Glutamatergic neuron (in vitro differentiated cells): ENCODE measurements around the gene EME1. TPM values are rescaled to one million over a fixed set of nuclear protein-coding genes. Genes with fewer than 3 reads are reported as not detected.

Experiments used
- DNase-seq: peaks from one replicate; pipeline ENCODE4 v3.0.0; 2022
- H3K27ac Mint-ChIP-seq: one replicate; pipeline ENCODE4 v1.8.0; 2020; ENCODE audit warnings: mild to moderate bottlenecking, mixed read lengths, inconsistent platforms; ENCODE audit not compliant: unreplicated experiment
- H3K27me3 Mint-ChIP-seq: one replicate; pipeline ENCODE4 v1.8.0; 2020; ENCODE audit warnings: mild to moderate bottlenecking, moderate library complexity, mixed read lengths, inconsistent platforms; ENCODE audit not compliant: unreplicated experiment
- H3K36me3 Mint-ChIP-seq: one replicate; pipeline ENCODE4 v1.8.0; 2020; ENCODE audit warnings: mild to moderate bottlenecking, mixed read lengths, inconsistent platforms; ENCODE audit not compliant: unreplicated experiment
- H3K4me1 Mint-ChIP-seq: one replicate; pipeline ENCODE4 v1.8.0; 2020; ENCODE audit warnings: mild to moderate bottlenecking, low read depth, mixed read lengths, inconsistent platforms; ENCODE audit not compliant: unreplicated experiment
- H3K4me3 Mint-ChIP-seq: one replicate; pipeline ENCODE4 v1.8.0; 2020; ENCODE audit warnings: mild to moderate bottlenecking, mixed read lengths, inconsistent platforms; ENCODE audit not compliant: unreplicated experiment
- H3K9me3 Mint-ChIP-seq: one replicate; pipeline ENCODE4 v1.8.0; 2020; ENCODE audit warnings: mild to moderate bottlenecking, moderate library complexity, mixed read lengths, inconsistent platforms; ENCODE audit not compliant: unreplicated experiment
- CTCF ChIP-seq: fragments of 200-600 bp; sonication (generic); IDR thresholded peaks from one replicate; pipeline ENCODE4 v1.5.0; 2021; ENCODE audit not compliant: partially characterized antibody, unreplicated experiment
- total RNA-seq: library from RNA; stranded (reverse); fragmentation: NEBNext Ultra II Directional; extraction: Animal tissue kit (Norgen Biotek cat#: 25700); gene quantifications from one replicate; pipeline ENCODE4 v1.2.1, GENCODE V29; 2021; ENCODE audit not compliant: unreplicated experiment

EME1 gene
- total RNA-seq, 1 donor from 2014 or later: 4.7 TPM

GRCh38 chr17:50365165-50365564, 7.9 kb upstream of the EME1 start:
- Mint-ChIP-seq H3K36me3 (no peaks in the 10 kb centered on the region), H3K27me3 (peaks cover 3% of the 10 kb centered on the region), H3K27ac (peak overlapping the region; percentile 97), H3K9me3 (peaks cover 9% of the 10 kb centered on the region), H3K4me1 (peaks cover 35% of the 10 kb centered on the region), H3K4me3 (peak overlapping the region; percentile 78)
- no peak for TF ChIP-seq CTCF
- DNase-seq: peak; percentile 56

GRCh38 chr17:50365649-50366393, 7.2 kb upstream of the EME1 start:
- H3K36me3 Mint-ChIP-seq: no peaks in the 10 kb centered on the region
- peaks cover 35% of the 10 kb centered on the region for H3K4me1 Mint-ChIP-seq
- H3K4me3 Mint-ChIP-seq: peak overlapping the region; percentile 78
- TF ChIP-seq CTCF: no peak
- H3K27me3 Mint-ChIP-seq: peaks cover 3% of the 10 kb centered on the region
- H3K27ac Mint-ChIP-seq: peak overlapping the region; percentile 97
- no peak for DNase-seq
- peaks cover 9% of the 10 kb centered on the region for H3K9me3 Mint-ChIP-seq

GRCh38 chr17:50367401-50367800, 5.6 kb upstream of the EME1 start:
- Mint-ChIP-seq H3K4me1 (peaks cover 40% of the 10 kb centered on the region), H3K27ac (no peak overlapping the region), H3K36me3 (no peaks in the 10 kb centered on the region), H3K4me3 (no peak overlapping the region), H3K9me3 (peaks cover 5% of the 10 kb centered on the region), H3K27me3 (peaks cover 3% of the 10 kb centered on the region)
- TF ChIP-seq CTCF: no peak
- DNase-seq: no peak

- H3K4me3 Mint-ChIP-seq: no peak overlapping the region
- peaks cover 5% of the 10 kb centered on the region for H3K27me3 Mint-ChIP-seq
- H3K4me1 Mint-ChIP-seq: peaks cover 25% of the 10 kb centered on the region
- no peaks in the 10 kb centered on the region for H3K36me3 Mint-ChIP-seq
- peaks cover 8% of the 10 kb centered on the region for H3K9me3 Mint-ChIP-seq
- no peak for TF ChIP-seq CTCF
- no peak overlapping the region for H3K27ac Mint-ChIP-seq
- DNase-seq: no peak
These were observed 3.0 kb upstream of the EME1 start for GRCh38 chr17:50370052-50370451.

- H3K36me3 Mint-ChIP-seq: no peaks in the 10 kb centered on the region
- no peak for TF ChIP-seq CTCF
- H3K27ac Mint-ChIP-seq: peak overlapping the region; percentile 9
- no peak for DNase-seq
- H3K9me3 Mint-ChIP-seq: peaks cover 8% of the 10 kb centered on the region
- peaks cover 5% of the 10 kb centered on the region for H3K27me3 Mint-ChIP-seq
- H3K4me1 Mint-ChIP-seq: peaks cover 15% of the 10 kb centered on the region
- H3K4me3 Mint-ChIP-seq: peak overlapping the region; percentile 100
These were observed 1.5 kb upstream of the EME1 start for GRCh38 chr17:50371526-50371925.
